A673 (cell line): ENCODE results near the gene ADCYAP1R1. TPM values are rescaled to one million over a fixed set of nuclear protein-coding genes. Genes with fewer than 3 reads are reported as not detected.

Experiments used
- BruUV-seq: library from RNA; stranded (reverse); fragments of 400-500 nt; replicated peaks from 2 replicates; lab custom pipeline; 2021; lab: Mats Ljungman, UMichigan
- CTCF ChIA-PET: fragments of 300-600 bp; sonication (Branson Sonifier 250); formaldehyde crosslinking; loops from one replicate; lab custom pipeline; 2022; ENCODE audit warnings: antibody characterized with exemption; lab: Charles Lee
- POLR2A ChIA-PET: fragments of 300-600 bp; sonication (Branson Sonifier 250); formaldehyde crosslinking; loops from one replicate; lab custom pipeline; 2022; ENCODE audit warnings: antibody characterized with exemption; ENCODE audit not compliant: low non-redundant PET; lab: Charles Lee
- DNase-seq: peaks from one replicate; pipeline ENCODE4 v3.0.0-alpha.2; 2015; ENCODE audit warnings: low spot score
- H3K27ac ChIP-seq: fragments of 200-600 bp; sonication (generic); 2 replicates; pipeline ENCODE4 v1.5.1; 2016; ENCODE audit warnings: mixed run types, low read depth, mild to moderate bottlenecking, mixed read lengths, antibody characterized with exemption, low read length; ENCODE audit not compliant: poor library complexity, severe bottlenecking
- H3K27me3 ChIP-seq: fragments of 200-600 bp; sonication (generic); replicated peaks from 2 replicates; pipeline ENCODE4 v1.6.1; 2017; ENCODE audit warnings: mixed run types, low read depth, mild to moderate bottlenecking, mixed read lengths, antibody characterized with exemption, low read length; ENCODE audit not compliant: insufficient read depth, poor library complexity
- H3K36me3 ChIP-seq: fragments of 200-600 bp; sonication (generic); 2 replicates; pipeline ENCODE4 v1.6.1; 2016; ENCODE audit warnings: mixed run types, mild to moderate bottlenecking, mixed read lengths, antibody characterized with exemption, low read length; ENCODE audit not compliant: insufficient read depth, poor library complexity, severe bottlenecking
- H3K4me1 ChIP-seq: fragments of 200-600 bp; sonication (generic); 2 replicates; pipeline ENCODE4 v1.6.1; 2017; ENCODE audit warnings: mixed run types, mild to moderate bottlenecking, mixed read lengths, antibody characterized with exemption, low read length; ENCODE audit not compliant: insufficient read depth, poor library complexity, severe bottlenecking
- H3K4me3 ChIP-seq: fragments of 200-600 bp; sonication (generic); 2 replicates; pipeline ENCODE4 v1.5.1; 2016; ENCODE audit warnings: low read depth, mixed run types, mild to moderate bottlenecking, mixed read lengths, low read length; ENCODE audit not compliant: poor library complexity, severe bottlenecking
- H3K9me3 ChIP-seq: fragments of 200-600 bp; sonication (generic); 2 replicates; pipeline ENCODE4 v1.6.1; 2016; ENCODE audit warnings: mixed run types, low read depth, mild to moderate bottlenecking, mixed read lengths, antibody characterized with exemption, low read length; ENCODE audit not compliant: poor library complexity, severe bottlenecking
- CTCF ChIP-seq: fragments of 300-800, 200-600 bp; sonication (generic); conservative IDR thresholded peaks from 2 replicates; pipeline ENCODE4 v1.5.1; 2017; ENCODE audit warnings: low read depth, mild to moderate bottlenecking, antibody characterized with exemption, low read length, moderate library complexity, mixed read lengths
- EZH2 ChIP-seq: fragments of 200-600 bp; sonication (generic); IDR thresholded peaks from 2 replicates; pipeline ENCODE4 v1.6.1; 2017; ENCODE audit warnings: borderline replicate concordance, low read depth, mild to moderate bottlenecking, mixed read lengths, antibody characterized with exemption, low read length; ENCODE audit not compliant: poor library complexity, severe bottlenecking
- intact Hi-C: fragments of 100-400 bp; cut with micrococcal nuclease; formaldehyde crosslinking; loops from one replicate; pipeline ENCODE4 v1.10.0; 2022; ENCODE audit not compliant: unreplicated experiment
- total RNA-seq: library from RNA; stranded (reverse); gene quantifications from 2 replicates; pipeline ENCODE4 v1.2.3, GENCODE V29; 2021

The ADCYAP1R1 gene
- total RNA-seq, 1 experiment from 2014 or later, result not detected

- H3K36me3 ChIP-seq, result no peaks in the 10 kb centered on the region
- CTCF ChIA-PET, result no interaction called here
- POLR2A ChIA-PET, result no interaction called here
These were observed 41.2 kb downstream of the ADCYAP1R1 start for GRCh38 chr7:31093282-31093681.

DNA sequence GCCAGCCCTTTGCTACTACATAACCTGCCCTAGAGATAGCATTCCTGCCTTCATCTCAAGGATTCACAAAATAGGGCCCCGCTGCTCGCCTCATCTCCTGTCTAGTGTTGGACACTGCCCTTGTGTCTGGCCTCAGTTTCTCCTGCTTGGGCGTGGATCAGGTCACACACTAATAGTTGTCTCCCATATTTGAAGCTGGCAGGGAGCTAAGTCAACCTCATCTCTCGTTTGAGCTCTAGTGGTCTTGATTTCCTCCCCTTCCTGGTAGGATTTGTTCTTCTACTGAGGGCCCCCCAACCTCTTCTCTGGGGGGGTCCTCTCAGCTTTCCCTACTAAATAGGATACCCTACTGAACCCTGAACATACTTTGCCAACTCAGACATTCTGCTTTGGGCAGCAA is 42.2 kb downstream of the ADCYAP1R1 start:
- no TSS peak for BruUV-seq
- intact Hi-C loops, result no loop called here
- H3K4me3 ChIP-seq, result no peak overlapping the region
- ChIA-PET POLR2A (no interaction called here), CTCF (no interaction called here)
- H3K27me3 ChIP-seq, result peaks cover 25% of the 10 kb centered on the region
- no peak for DNase-seq
- H3K36me3 ChIP-seq, result no peaks in the 10 kb centered on the region
- TF ChIP-seq CTCF (no peak), EZH2 (no peak)
- no peaks in the 10 kb centered on the region for H3K9me3 ChIP-seq
- H3K27ac ChIP-seq, result no peak overlapping the region
- H3K4me1 ChIP-seq, result no peaks in the 10 kb centered on the region

More at GRCh38 chr7:31093282-31093681, 41.2 kb downstream of the ADCYAP1R1 start:
- DNase-seq, result no peak
- intact Hi-C loops, result no loop called here
- Histone ChIP-seq H3K27me3 (peaks cover 31% of the 10 kb centered on the region), H3K9me3 (no peaks in the 10 kb centered on the region), H3K4me3 (no peak overlapping the region), H3K4me1 (no peaks in the 10 kb centered on the region), H3K27ac (no peak overlapping the region)
- TF ChIP-seq CTCF (no peak), EZH2 (no peak)
- no TSS peak for BruUV-seq

DNA sequence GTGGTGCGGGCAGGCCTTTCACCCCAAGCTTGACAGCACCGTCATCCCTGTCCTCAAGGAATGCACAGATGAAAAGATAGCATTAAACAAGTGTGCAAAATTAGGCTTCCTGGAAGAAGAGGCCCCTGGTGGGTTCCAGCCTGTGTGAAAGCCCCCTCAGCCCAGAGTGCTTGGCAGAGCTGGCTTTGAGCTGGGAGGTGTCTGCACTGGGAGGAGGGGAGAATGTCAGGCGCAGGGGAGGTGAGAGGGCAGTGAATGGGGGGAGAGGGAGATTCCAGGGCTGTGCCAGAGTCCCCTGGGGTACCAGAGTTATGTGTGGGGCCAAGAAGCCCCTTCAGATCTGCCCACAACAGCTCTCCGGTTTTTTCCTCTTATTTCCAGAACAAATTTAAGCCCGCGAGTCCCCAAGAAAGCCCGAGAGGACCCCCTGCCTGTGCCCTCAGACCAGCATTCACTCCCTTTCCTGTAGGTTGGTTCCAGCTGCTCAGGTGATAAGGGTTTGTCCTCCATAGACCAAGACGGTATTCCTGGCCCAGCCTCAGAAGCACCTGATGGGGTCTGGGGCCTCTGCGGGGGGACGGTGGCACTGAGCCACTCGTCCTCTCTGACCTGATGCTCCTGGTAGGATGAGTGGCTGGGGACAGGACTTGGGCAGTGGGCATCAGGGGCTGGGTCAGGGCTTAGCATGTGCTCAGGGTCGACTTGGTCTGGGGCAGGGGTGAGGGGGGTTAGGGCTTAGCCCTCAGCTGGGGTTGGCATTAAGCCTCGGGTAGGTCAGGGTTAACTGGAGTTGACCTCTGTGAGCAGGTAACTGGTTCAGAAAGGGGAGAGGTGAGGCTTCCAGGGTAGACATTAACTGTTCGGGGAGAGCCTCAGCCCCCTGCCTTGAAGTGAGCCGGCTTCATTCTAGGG is 43.4 kb downstream of the ADCYAP1R1 start:
- no peaks in the 10 kb centered on the region for H3K36me3 ChIP-seq
- peaks cover 15% of the 10 kb centered on the region for H3K27me3 ChIP-seq
- no peak overlapping the region for H3K4me3 ChIP-seq
- intact Hi-C loops, result no loop called here
- ChIA-PET POLR2A (no interaction called here), CTCF (no interaction called here)
- no peaks in the 10 kb centered on the region for H3K4me1 ChIP-seq
- no peaks in the 10 kb centered on the region for H3K9me3 ChIP-seq
- BruUV-seq, result no TSS peak
- DNase-seq, result no peak
- TF ChIP-seq CTCF (no peak), EZH2 (no peak)
- no peak overlapping the region for H3K27ac ChIP-seq
